SK-N-SH treated with all-trans-retinoic acid at 6 μM for 48 hours (cell line): ENCODE results near the gene ADRA1B.

Experiments
- TOX ChIP-seq: fragments of 250-450 bp; sonication (Bioruptor Pico); IDR thresholded peaks from 2 replicates; pipeline ENCODE4 v1.8.0; 2021; ENCODE audit warnings: mild to moderate bottlenecking, moderate library complexity, borderline replicate concordance
- ZFP3 ChIP-seq: fragments of 250-450 bp; sonication (Bioruptor Pico); IDR thresholded peaks from 2 replicates; pipeline ENCODE4 v1.5.0; 2020; ENCODE audit warnings: mild to moderate bottlenecking, moderate library complexity
- ZNF565 ChIP-seq: fragments of 450-650 bp; formaldehyde crosslinking; conservative IDR thresholded peaks from 2 replicates; pipeline ENCODE4 v1.5.0; 2020; ENCODE audit warnings: low read depth, mild to moderate bottlenecking, moderate library complexity

DNA sequence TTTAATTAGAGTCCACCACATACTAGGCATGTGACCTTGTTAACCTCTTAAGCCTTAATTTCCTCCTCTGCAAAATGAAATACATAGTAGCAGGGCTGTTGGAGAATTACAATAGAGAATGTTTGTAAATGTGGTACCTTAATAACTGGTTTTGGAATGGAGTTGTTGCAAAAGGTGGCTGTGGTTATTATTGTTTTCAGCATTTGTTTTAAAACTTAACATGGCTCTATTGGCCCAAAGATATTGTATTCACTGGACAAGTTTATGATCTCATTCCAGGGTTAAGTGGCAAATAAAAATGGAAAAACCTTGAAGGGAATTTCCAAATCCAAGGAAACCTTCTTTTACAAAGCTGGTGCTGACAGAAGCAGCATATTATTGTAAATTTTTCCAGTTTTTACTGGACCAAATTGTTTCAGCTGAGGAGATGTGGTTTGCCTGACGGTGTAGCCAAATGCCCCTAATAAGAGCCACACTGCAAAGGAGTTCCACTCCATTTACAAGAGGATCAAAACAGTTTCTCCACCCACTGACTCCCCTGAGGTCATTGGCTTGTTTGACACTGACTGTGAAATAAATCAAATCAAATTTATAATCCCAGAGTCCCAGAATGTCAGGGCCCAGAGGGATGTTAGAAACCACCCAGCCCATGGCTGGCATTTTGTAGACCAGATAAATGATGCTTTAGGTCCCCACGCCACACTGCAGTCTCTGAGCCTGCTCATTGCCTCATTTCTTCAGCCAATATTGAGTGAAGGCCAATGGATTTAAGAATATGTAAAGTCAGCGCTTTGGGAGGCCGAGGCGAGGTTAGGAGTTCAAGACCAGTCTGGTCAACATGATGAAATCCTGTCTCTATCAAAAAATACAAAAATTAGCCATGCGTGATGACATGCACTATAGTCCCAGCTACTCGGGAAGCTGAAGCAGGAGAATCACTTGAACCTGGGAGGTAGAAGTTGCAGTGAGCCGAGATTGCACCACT lies 45.2 kb downstream of the ADRA1B start:
- TF ChIP-seq TOX (no peak), ZFP3 (no peak), ZNF565 (no peak)
